KG1 (cell line): ENCODE measurements around the gene MRGPRX3.

ENCODE experiments used
- DNase-seq: peaks from one replicate; lab custom pipeline; 2025; lab: John Stamatoyannopoulos, UW

The MRGPRX3 gene

GRCh38 chr11:18168372-18168771 is 36.0 kb downstream of the MRGPRX3 start:
- no peak for DNase-seq

DNA sequence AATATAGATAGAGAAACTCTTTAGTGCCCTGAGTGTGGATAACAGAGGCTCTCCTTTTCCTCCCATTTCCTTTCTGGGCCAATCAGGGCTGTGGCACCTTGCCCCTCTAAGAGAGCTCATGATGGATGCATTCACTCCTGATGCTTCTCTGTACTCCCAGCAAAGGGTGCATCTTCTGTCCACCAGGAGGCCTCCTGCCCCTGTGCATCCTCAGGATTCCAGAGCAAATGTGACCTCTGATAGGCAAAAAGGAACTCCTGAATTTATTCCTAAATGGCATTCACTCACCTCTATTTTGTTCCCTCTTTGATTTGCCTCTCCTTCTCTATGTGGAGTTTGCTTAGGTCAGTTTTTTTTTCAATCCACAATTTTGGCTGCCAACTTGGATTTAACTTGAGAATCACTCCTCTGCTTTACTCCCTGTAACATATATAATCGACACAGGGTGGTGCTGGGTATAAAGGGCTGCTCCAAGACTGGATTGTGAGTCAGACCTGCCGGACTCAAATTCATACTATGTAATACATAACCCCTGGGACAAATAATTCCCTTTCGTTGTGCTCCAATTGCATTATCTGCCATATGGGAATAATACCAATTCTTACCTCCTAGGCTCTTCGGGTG is 39.1 kb downstream of the MRGPRX3 start:
- DNase-seq = no peak

DNA sequence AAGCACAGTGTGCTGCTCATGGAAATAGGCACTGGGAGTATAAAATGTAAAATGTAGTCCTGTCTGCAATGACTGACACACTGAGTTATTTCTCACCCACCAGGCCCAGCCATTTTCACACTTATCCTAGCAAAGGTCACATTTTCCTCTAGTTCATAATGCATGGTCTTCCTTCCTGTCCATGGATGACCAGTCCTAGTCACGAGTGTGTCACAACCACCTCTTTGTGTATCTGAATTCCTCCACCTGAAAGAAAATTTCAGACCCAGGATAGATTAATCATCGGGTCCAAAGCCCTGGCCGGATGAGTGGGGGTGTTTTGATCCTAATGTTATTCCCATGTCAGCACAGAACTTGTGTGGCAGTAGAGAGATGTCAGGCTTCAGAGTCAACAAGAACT is 40.3 kb downstream of the MRGPRX3 start, which contains the start of gene MRGPRX4:
MRGPRX4 (plus strand) TSS at position 172 of the 400 bp plus-strand sequence. CDS start 420 bp downstream, outside the sequence.
- DNase-seq = no peak

DNA sequence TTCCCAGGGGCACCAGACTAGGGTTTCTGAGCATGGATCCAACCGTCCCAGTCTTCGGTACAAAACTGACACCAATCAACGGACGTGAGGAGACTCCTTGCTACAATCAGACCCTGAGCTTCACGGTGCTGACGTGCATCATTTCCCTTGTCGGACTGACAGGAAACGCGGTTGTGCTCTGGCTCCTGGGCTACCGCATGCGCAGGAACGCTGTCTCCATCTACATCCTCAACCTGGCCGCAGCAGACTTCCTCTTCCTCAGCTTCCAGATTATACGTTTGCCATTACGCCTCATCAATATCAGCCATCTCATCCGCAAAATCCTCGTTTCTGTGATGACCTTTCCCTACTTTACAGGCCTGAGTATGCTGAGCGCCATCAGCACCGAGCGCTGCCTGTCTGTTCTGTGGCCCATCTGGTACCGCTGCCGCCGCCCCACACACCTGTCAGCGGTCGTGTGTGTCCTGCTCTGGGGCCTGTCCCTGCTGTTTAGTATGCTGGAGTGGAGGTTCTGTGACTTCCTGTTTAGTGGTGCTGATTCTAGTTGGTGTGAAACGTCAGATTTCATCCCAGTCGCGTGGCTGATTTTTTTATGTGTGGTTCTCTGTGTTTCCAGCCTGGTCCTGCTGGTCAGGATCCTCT is 41.0 kb downstream of the MRGPRX3 start:
- no peak for DNase-seq
